Activated naive CD4-positive, alpha-beta T cell treated with anti-CD3 and anti-CD28 coated beads, Interleukin-2, amount 50 U/mL, for 24 hours (primary cell): ENCODE data around the gene PNPO.
"Not testable (repeated sequence)": the region's sequence is repeated elsewhere in the genome, so short reads cannot be mapped to it uniquely, and the experiment has no call there.

Experiments
- H3K27ac Mint-ChIP-seq: one replicate; pipeline ENCODE4 v1.8.0; 2021; ENCODE audit warnings: mild to moderate bottlenecking, mixed read lengths
- H3K27me3 Mint-ChIP-seq: one replicate; pipeline ENCODE4 v1.8.0; 2021; ENCODE audit warnings: mixed read lengths
- H3K36me3 Mint-ChIP-seq: one replicate; pipeline ENCODE4 v1.8.0; 2021; ENCODE audit warnings: mixed read lengths
- H3K4me1 Mint-ChIP-seq: one replicate; pipeline ENCODE4 v1.8.0; 2021; ENCODE audit warnings: mixed read lengths
- H3K4me3 Mint-ChIP-seq: one replicate; pipeline ENCODE4 v1.8.0; 2021; ENCODE audit warnings: mild to moderate bottlenecking, mixed read lengths
- H3K9me3 Mint-ChIP-seq: one replicate; pipeline ENCODE4 v1.8.0; 2021; ENCODE audit warnings: mixed read lengths

Gene PNPO

GRCh38 chr17:47975189-47975822 lies 33.9 kb downstream of the PNPO start:
- no peak overlapping the region for H3K27ac Mint-ChIP-seq
- no peak overlapping the region for H3K4me3 Mint-ChIP-seq
- H3K36me3 Mint-ChIP-seq = peaks cover 8% of the 10 kb centered on the region
- H3K4me1 Mint-ChIP-seq = peaks cover 10% of the 10 kb centered on the region
- no peaks in the 10 kb centered on the region for H3K27me3 Mint-ChIP-seq
- H3K9me3 Mint-ChIP-seq = no peaks in the 10 kb centered on the region

- Mint-ChIP-seq H3K4me3 (no peak overlapping the region), H3K27ac (no peak overlapping the region), H3K27me3 (no peaks in the 10 kb centered on the region), H3K36me3 (peaks cover 8% of the 10 kb centered on the region), H3K4me1 (peaks cover 6% of the 10 kb centered on the region), H3K9me3 (no peaks in the 10 kb centered on the region)
Observed at GRCh38 chr17:47975823-47976205, 34.4 kb downstream of the PNPO start.

GRCh38 chr17:47978324-47978723 lies 37.0 kb downstream of the PNPO start:
- Mint-ChIP-seq H3K9me3 (no peaks in the 10 kb centered on the region), H3K27ac (no peak overlapping the region)

DNA sequence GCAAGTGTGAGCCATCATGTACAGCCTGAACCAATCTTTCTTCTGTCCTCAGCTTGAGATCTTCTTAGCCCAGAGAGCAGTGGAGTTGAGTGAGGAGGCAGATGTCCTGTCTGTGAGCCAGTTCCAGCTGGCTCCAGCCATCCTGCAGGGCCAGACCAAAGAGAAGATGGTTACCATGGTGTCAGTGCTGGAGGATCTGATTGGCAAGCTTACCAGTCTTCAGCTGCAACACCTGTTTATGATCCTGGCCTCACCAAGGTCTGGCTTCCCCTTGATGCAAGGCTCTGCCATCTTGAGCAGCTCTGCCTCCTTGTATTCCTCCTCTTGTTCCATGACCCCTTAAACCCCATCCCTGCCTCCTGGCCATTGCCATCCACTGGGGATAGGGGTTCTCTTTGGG lies 39.2 kb downstream of the PNPO start:
- Mint-ChIP-seq H3K27me3 (no peaks in the 10 kb centered on the region), H3K27ac (no peak overlapping the region), H3K9me3 (no peaks in the 10 kb centered on the region), H3K4me3 (no peak overlapping the region), H3K36me3 (peaks cover 11% of the 10 kb centered on the region), H3K4me1 (no peaks in the 10 kb centered on the region)

More at GRCh38 chr17:47978324-47978723, 37.0 kb downstream of the PNPO start:
- Mint-ChIP-seq H3K27me3 (no peaks in the 10 kb centered on the region), H3K4me1 (no peaks in the 10 kb centered on the region), H3K4me3 (no peak overlapping the region), H3K36me3 (peaks cover 11% of the 10 kb centered on the region)

DNA sequence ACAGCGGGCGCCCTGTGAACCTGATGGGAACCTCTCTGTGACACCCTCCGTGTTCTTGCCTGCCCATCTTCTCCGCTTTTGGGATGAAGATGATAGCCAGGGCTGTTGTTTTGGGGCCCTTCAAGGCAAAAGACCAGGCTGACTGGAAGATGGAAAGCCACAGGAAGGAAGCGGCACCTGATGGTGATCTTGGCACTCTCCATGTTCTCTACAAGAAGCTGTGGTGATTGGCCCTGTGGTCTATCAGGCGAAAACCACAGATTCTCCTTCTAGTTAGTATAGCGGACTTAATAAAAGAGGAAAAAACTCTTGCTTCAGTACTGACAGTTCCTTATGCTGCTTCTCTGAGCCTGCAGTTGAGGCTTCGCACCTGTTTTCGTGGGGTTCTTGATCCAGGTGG lies 40.1 kb downstream of the PNPO start:
- Mint-ChIP-seq H3K4me1 (no peaks in the 10 kb centered on the region), H3K27me3 (no peaks in the 10 kb centered on the region), H3K4me3 (no peak overlapping the region), H3K27ac (no peak overlapping the region), H3K36me3 (peaks cover 7% of the 10 kb centered on the region), H3K9me3 (no peaks in the 10 kb centered on the region)

DNA sequence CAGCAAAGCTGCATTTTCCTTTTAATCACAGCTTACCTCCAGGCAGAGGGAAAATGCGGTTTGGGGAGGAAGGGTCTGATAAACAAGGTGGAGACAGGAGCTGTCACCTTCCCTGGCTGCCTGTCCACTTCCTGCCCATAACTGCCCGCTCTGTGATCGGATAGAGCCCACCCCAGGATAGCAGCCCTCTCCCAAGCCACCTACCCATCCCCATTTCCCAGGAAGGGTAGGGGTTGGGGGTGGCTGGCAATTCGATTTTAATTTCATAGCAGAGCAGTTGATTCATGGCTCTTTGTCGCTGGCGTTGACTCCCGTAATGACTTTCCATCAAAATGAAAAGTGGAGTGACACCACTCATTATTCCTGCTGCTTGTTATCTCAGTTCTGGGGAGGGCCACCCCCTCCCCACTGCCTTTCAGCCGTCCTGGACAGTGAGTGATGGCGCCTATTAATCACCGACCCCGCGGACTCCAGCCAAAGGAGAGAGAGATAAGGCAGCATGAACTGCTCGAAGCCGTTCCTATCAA lies 40.8 kb downstream of the PNPO start:
- Mint-ChIP-seq H3K4me1 (no peaks in the 10 kb centered on the region), H3K4me3 (no peak overlapping the region), H3K27ac (no peak overlapping the region), H3K36me3 (peaks cover 7% of the 10 kb centered on the region), H3K27me3 (no peaks in the 10 kb centered on the region), H3K9me3 (no peaks in the 10 kb centered on the region)

GRCh38 chr17:47982645-47983390 lies 41.4 kb downstream of the PNPO start:
- no peaks in the 10 kb centered on the region for H3K27me3 Mint-ChIP-seq
- no peaks in the 10 kb centered on the region for H3K9me3 Mint-ChIP-seq
- peaks cover 7% of the 10 kb centered on the region for H3K36me3 Mint-ChIP-seq
- no peak overlapping the region for H3K27ac Mint-ChIP-seq
- no peak overlapping the region for H3K4me3 Mint-ChIP-seq
- H3K4me1 Mint-ChIP-seq = no peaks in the 10 kb centered on the region

DNA sequence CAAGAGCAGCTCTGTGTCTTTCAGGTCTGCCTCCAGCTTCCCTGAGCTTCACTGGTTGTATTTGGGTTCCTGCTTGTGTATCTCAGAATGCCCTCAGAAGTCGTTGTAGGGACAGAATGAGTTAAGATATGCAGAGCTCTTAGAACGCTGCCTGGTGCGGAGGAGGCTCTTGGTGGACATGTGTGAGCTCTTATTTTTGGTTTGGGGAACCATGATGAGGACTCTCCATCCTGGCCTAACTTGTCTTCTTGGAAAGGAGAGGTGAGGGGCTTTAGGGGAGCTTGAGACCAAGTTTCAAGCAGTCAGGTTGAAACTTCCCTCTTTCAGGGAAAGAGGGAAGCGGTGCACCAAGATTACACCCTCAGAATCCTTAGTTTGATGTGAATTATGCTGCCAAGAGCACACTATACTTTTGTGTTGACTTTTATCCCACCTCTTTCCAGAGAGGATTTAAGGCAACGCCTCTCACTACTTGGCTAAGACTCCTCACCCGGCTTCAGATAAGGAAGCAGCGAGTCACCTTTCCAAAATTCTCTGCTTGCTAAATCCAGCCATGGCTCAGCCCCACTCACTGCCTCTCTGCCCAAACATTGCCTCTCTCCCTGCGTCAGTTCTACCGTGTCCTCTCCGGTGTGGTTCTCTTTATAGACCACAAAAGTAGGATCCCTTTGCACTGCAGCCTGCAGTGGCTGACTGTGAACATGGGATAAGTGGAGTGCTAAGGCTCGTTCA lies 42.3 kb downstream of the PNPO start:
- Mint-ChIP-seq H3K4me1 (no peaks in the 10 kb centered on the region), H3K27ac (no peak overlapping the region), H3K4me3 (no peak overlapping the region), H3K9me3 (no peaks in the 10 kb centered on the region), H3K27me3 (no peaks in the 10 kb centered on the region), H3K36me3 (peaks cover 7% of the 10 kb centered on the region)

DNA sequence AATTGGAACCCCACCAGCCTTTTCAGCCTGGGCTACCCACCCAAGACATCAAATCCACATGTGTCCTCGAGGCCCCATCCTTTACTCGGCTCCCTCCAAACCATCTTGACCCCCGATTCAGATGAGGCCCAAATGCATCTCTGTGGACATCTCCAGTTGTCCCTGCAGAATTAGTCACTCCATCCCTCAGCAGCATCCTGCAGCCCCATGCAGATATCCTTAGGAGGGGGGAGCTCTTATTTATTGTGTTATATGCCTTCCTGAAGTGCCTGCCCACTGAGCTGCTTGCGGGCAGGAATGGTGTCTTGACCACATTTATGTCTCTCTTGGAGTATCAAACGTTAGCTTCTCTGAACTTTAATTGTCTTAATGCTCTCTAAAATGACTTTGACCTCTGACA lies 45.1 kb downstream of the PNPO start:
- no peak overlapping the region for H3K4me3 Mint-ChIP-seq
- H3K36me3 Mint-ChIP-seq = peaks cover 3% of the 10 kb centered on the region
- no peaks in the 10 kb centered on the region for H3K27me3 Mint-ChIP-seq
- H3K4me1 Mint-ChIP-seq = no peaks in the 10 kb centered on the region
- H3K9me3 Mint-ChIP-seq = no peaks in the 10 kb centered on the region
- no peak overlapping the region for H3K27ac Mint-ChIP-seq

DNA sequence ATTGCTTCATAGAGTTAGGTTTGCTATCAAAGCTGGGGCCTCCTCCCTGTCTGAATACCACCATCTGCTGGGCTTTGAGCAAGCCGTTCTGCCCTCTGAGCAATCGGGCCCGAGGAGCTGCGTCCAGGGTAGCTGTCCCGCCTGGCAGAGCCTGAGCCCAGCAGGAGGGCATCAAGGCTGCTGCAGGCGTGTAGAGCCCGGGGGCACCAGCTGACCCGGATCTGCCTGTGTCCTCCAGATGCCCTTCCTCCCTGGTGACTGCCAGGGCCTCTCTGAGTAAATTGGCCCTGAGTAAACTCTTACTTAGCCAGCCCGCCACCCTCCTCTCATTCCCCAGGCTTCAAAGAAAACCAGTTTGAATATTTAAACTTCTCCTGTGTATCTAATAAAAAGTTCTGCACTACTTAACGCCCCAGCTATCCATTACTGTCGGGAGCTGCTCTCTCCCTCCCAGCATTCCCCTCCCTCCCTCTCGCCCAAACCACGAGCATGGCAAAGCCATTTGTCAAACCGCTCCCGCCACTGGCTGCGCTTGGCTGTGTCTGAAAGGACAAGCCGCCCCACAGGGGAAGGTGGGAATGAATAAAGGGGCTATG lies 46.0 kb downstream of the PNPO start:
- Mint-ChIP-seq H3K27me3 (no peaks in the 10 kb centered on the region), H3K36me3 (peaks cover 3% of the 10 kb centered on the region), H3K4me3 (no peak overlapping the region), H3K27ac (no peak overlapping the region), H3K9me3 (no peaks in the 10 kb centered on the region), H3K4me1 (no peaks in the 10 kb centered on the region)

- not testable (repeated sequence) for H3K36me3 Mint-ChIP-seq, H3K9me3 Mint-ChIP-seq, H3K27me3 Mint-ChIP-seq, H3K4me3 Mint-ChIP-seq, H3K27ac Mint-ChIP-seq, H3K4me1 Mint-ChIP-seq
Observed at GRCh38 chr17:47988445-47988844, 47.1 kb downstream of the PNPO start.

DNA sequence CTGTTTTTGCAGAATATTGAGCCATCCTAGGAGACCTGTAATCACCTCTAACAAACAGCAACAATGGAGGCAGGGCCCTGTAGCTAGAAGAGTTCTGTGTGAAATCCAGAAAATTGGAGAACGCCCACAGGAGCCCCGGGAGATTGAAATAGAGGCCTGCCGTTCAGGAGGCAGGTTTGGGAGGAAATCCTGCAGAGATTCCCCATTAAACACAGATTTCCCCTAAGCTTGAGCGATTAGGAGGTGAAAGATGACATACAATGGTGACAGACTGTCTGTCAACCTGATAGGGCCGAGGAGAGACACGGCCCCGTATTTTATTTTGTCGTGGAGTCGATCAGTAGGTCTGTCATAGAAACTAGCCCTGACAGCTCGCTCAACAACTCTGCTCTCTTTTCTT lies 47.8 kb downstream of the PNPO start:
- Mint-ChIP-seq H3K27me3 (no peaks in the 10 kb centered on the region), H3K4me1 (no peaks in the 10 kb centered on the region), H3K9me3 (no peaks in the 10 kb centered on the region), H3K27ac (no peak overlapping the region), H3K4me3 (no peak overlapping the region), H3K36me3 (no peaks in the 10 kb centered on the region)

- Mint-ChIP-seq H3K36me3 (no peaks in the 10 kb centered on the region), H3K27me3 (no peaks in the 10 kb centered on the region), H3K9me3 (no peaks in the 10 kb centered on the region), H3K27ac (no peak overlapping the region), H3K4me3 (no peak overlapping the region), H3K4me1 (no peaks in the 10 kb centered on the region)
Observed at GRCh38 chr17:47989700-47990099, 48.3 kb downstream of the PNPO start.

DNA sequence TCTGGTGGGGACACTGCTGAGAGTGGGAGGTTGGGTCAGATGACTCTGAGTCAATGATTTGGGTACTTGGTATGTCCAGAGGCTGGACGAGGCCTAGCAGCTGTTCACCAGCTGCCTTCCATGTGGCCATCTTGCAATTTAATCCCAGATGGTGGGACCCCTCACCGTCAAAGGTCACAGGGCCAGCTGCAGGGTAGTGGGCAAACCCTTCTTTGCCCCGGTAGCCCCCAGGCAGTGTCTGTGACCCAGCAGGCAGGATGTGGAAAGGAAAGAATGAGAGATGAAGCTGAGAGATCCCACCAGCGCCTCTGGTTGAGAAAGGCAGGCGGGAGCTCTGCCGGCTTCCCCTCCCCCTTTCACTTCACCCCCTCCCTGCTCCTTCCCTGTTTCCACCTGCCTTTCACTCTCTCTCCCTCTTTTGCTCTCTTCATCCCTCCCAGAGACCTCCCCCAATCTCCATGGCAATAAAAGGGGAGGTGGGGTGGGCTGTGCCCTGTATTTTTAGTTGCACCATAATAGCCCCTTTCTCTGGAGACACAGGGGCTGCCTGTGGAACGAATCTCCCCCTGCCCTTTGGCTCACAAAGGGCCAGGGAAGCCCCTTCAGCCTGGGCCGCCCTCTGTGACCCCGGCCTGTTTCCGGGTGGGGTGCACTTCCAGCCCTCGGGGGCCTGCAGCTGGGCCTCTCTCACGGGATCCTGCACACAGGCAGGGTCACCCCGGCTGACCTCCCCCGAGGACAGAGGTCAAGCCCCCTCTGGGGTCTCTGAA lies 49.8 kb downstream of the PNPO start:
- no peak overlapping the region for H3K27ac Mint-ChIP-seq
- no peak overlapping the region for H3K4me3 Mint-ChIP-seq
- no peaks in the 10 kb centered on the region for H3K9me3 Mint-ChIP-seq

DNA sequence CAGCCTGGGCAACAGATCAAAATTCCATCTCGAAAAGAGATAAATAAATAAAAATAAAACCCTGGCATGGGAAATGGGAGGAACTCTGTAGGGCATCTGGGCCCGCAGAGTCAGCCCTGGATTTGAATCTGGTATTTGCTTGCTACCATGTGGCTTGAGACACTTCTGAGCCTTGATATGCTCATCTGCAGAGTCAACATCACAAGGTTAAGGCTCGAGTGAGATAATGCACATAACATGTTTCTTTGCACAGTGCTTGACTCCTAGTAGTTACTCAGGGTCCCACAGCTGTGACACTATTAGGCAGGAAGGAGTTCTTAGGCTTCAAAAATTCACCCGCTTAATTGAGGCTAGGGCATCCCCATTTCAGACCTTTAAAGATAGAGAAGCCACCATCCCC lies 50.8 kb downstream of the PNPO start:
- H3K36me3 Mint-ChIP-seq = no peaks in the 10 kb centered on the region
- H3K27ac Mint-ChIP-seq = no peak overlapping the region
- no peaks in the 10 kb centered on the region for H3K9me3 Mint-ChIP-seq
- H3K4me1 Mint-ChIP-seq = no peaks in the 10 kb centered on the region
- no peak overlapping the region for H3K4me3 Mint-ChIP-seq
- no peaks in the 10 kb centered on the region for H3K27me3 Mint-ChIP-seq

More for the DNA sequence above, 49.8 kb downstream of the PNPO start:
- H3K4me1 Mint-ChIP-seq = no peaks in the 10 kb centered on the region
- no peaks in the 10 kb centered on the region for H3K36me3 Mint-ChIP-seq
- H3K27me3 Mint-ChIP-seq = no peaks in the 10 kb centered on the region
